ENCODE results near the gene PTPRD. TPM values are rescaled to one million over a fixed set of nuclear protein-coding genes. Genes with fewer than 3 reads are reported as not detected.

PTPRD gene
- total RNA-seq, 1 donor from 2014 or later, result 532 TPM

GRCh38 chr9:8890695-8891094, 1722.1 kb downstream of the PTPRD start:
- H3K4me3 Mint-ChIP-seq (ENCODE audit: unreplicated experiment), result no peak overlapping the region
- no peaks in the 10 kb centered on the region for H3K36me3 Mint-ChIP-seq (ENCODE audit: unreplicated experiment)
- TF ChIP-seq CTCF (IDR thresholded peaks at IDR 0.05; ENCODE audit: partially characterized antibody, unreplicated experiment), result no peak
- no peaks in the 10 kb centered on the region for H3K27me3 Mint-ChIP-seq (ENCODE audit: unreplicated experiment)
- H3K4me1 Mint-ChIP-seq (ENCODE audit: low read depth, unreplicated experiment), result no peaks in the 10 kb centered on the region
- no peak for DNase-seq
- no peaks in the 10 kb centered on the region for H3K9me3 Mint-ChIP-seq (ENCODE audit: unreplicated experiment)
- no peak overlapping the region for H3K27ac Mint-ChIP-seq (ENCODE audit: unreplicated experiment)

GRCh38 chr9:8889100-8889499, 1723.7 kb downstream of the PTPRD start:
- Mint-ChIP-seq H3K27me3 (ENCODE audit: unreplicated experiment) (no peaks in the 10 kb centered on the region), H3K9me3 (ENCODE audit: unreplicated experiment) (no peaks in the 10 kb centered on the region), H3K36me3 (ENCODE audit: unreplicated experiment) (no peaks in the 10 kb centered on the region), H3K27ac (ENCODE audit: unreplicated experiment) (no peak overlapping the region), H3K4me1 (ENCODE audit: low read depth, unreplicated experiment) (no peaks in the 10 kb centered on the region), H3K4me3 (ENCODE audit: unreplicated experiment) (no peak overlapping the region)
- DNase-seq, result no peak
- no peak for TF ChIP-seq CTCF (IDR thresholded peaks at IDR 0.05; ENCODE audit: partially characterized antibody, unreplicated experiment)

- H3K27ac Mint-ChIP-seq (ENCODE audit: unreplicated experiment), result no peak overlapping the region
- no peaks in the 10 kb centered on the region for H3K27me3 Mint-ChIP-seq (ENCODE audit: unreplicated experiment)
- H3K36me3 Mint-ChIP-seq (ENCODE audit: unreplicated experiment), result no peaks in the 10 kb centered on the region
- TF ChIP-seq CTCF (IDR thresholded peaks at IDR 0.05; ENCODE audit: partially characterized antibody, unreplicated experiment), result no peak
- no peak overlapping the region for H3K4me3 Mint-ChIP-seq (ENCODE audit: unreplicated experiment)
- H3K4me1 Mint-ChIP-seq (ENCODE audit: low read depth, unreplicated experiment), result no peaks in the 10 kb centered on the region
- DNase-seq, result no peak
- no peaks in the 10 kb centered on the region for H3K9me3 Mint-ChIP-seq (ENCODE audit: unreplicated experiment)
Observed at GRCh38 chr9:8888591-8888990, 1724.2 kb downstream of the PTPRD start.

- no peaks in the 10 kb centered on the region for H3K36me3 Mint-ChIP-seq (ENCODE audit: unreplicated experiment)
- no peak overlapping the region for H3K4me3 Mint-ChIP-seq (ENCODE audit: unreplicated experiment)
- no peaks in the 10 kb centered on the region for H3K4me1 Mint-ChIP-seq (ENCODE audit: low read depth, unreplicated experiment)
- TF ChIP-seq CTCF (IDR thresholded peaks at IDR 0.05; ENCODE audit: partially characterized antibody, unreplicated experiment), result no peak
- H3K27ac Mint-ChIP-seq (ENCODE audit: unreplicated experiment), result no peak overlapping the region
- H3K27me3 Mint-ChIP-seq (ENCODE audit: unreplicated experiment), result no peaks in the 10 kb centered on the region
- no peak for DNase-seq
- H3K9me3 Mint-ChIP-seq (ENCODE audit: unreplicated experiment), result no peaks in the 10 kb centered on the region
Observed at GRCh38 chr9:8887369-8887768, 1725.4 kb downstream of the PTPRD start.

- no peak for DNase-seq
- no peak overlapping the region for H3K4me3 Mint-ChIP-seq (ENCODE audit: unreplicated experiment)
- no peaks in the 10 kb centered on the region for H3K36me3 Mint-ChIP-seq (ENCODE audit: unreplicated experiment)
- no peak overlapping the region for H3K27ac Mint-ChIP-seq (ENCODE audit: unreplicated experiment)
- H3K4me1 Mint-ChIP-seq (ENCODE audit: low read depth, unreplicated experiment), result no peaks in the 10 kb centered on the region
- H3K9me3 Mint-ChIP-seq (ENCODE audit: unreplicated experiment), result no peaks in the 10 kb centered on the region
- H3K27me3 Mint-ChIP-seq (ENCODE audit: unreplicated experiment), result no peaks in the 10 kb centered on the region
- no peak for TF ChIP-seq CTCF (IDR thresholded peaks at IDR 0.05; ENCODE audit: partially characterized antibody, unreplicated experiment)
Observed at GRCh38 chr9:8883321-8883720, 1729.5 kb downstream of the PTPRD start.
